Activated naive CD4-positive, alpha-beta T cell treated with Interleukin-2 at 50 U/mL for 16 hours (primary cell): ENCODE measurements around the gene L3MBTL4.

ENCODE experiments used
- DNase-seq: peaks from one replicate; pipeline ENCODE4 v3.0.0-alpha.2; 2020

The L3MBTL4 gene

DNA sequence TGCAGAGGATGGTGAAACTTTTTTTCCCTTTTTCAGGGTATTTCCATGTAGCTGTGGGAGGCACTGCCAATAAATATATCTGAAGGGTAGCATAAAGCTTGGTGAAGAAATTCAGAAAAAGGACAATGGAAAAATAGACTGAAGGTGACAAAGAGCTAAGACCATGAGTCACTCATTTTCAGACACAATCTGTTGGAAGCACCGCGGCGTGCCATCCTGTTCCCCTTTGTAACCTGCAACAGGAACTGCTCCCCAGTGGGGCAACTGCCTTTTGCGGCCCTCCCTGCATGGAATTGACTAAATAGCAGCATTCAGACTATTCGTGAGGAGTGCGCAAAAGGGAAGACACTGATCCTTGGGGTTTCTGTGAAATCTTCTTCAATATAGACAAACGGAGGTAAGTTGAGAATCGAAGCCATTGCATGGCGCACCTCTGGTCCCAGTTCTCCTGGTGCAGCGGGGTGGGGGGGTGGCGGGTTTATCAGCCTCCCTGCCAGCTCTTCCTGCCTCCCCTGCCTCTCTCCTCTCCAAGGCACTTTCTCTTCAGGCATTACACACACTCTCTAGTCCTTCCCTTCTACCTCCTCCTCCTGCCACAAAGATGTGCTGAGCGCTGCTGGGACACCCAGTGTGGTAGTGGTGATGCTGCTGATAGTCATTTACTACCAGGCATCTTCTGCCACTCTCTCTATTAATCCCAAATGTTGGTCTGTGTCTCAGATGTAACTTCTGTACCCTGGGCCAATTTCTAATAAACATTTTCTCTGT is 393.2 kb downstream of the L3MBTL4 start:
- DNase-seq, result no peak

DNA sequence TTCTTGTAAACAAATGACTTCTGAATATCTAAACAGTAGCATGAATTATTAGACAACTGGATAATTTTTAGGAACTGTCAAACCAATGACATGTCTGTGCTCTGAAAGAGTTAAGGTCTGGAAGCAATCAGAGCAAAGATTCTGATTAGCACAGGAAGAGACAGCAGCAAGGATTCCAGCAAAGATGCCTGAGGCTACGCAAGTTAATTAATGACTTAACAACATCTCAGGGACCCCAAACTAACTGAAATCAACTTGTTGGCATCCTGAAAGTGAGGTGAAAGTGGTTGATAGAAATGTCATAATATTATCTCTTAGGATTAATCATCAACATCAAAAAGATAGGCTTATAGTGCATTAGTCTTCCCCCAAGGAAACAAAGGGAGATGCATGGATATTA is 396.0 kb downstream of the L3MBTL4 start:
- DNase-seq, result no peak

DNA sequence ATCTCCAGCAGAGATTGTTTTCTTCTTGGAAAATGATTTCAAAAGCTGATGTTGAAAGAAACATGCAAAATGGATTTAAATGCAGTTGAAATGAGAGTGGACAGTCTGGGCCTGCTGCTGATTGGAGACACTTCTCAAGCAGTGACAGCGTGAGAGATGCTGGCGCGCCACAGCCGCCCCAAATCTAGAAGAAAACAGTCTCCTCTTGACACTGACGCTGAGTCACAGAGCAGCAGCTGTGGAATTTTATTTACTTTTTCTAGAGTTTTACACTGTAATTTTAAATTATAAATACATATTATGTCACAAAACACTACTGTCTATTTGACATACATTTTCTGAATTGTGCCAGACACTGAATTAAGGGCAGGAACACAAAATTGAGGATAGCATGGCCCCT is 397.5 kb downstream of the L3MBTL4 start:
- DNase-seq, result no peak

DNA sequence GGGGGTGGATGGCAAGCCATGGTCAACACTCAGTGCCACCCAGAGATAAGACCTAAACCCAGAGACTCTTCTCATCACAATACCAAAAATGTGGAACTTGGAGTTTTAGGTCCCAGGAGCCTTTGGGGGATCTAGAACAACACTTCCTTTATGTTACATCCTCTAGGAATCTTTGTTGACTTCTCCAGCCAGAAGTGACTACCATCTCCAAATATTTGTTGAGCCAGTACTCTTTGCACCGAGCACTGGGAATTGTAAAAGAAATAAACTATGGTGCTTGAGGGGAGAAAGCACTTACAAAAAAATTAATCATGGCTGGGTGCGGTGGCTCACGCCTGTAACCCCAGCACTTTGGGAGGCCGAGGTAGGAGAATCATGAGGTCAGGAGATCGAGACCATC is 399.3 kb downstream of the L3MBTL4 start:
- no peak for DNase-seq

DNA sequence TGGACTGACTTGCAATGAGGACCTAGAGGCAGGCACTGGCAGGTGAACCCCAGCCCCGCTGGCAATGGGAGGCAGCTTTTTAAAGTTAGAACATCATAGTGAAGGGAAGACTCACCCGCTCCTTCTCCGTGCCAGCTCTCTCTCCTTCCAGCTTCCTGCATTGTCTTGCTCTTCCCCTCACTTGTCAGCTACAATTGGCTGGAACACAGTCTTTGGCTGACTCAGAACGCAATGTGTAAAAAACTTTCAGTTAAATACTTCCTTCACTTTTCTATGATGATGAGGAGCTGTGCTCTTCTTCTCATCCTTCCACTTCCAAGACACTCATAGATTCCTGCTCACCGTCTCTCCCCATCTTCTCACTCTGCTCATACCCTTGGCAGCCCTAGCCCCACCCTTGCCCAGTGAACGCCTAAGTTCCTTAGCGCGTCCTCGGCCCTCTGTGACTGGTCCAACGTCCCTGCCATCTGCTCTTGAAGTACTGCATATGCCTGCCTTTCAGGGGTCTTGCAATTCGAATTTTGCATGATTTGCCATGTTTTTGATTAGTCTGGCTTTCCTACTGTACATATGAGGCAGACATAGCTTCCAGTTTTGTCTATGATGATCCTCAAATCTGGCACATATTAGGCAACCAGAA is 401.4 kb downstream of the L3MBTL4 start:
- DNase-seq, result no peak

DNA sequence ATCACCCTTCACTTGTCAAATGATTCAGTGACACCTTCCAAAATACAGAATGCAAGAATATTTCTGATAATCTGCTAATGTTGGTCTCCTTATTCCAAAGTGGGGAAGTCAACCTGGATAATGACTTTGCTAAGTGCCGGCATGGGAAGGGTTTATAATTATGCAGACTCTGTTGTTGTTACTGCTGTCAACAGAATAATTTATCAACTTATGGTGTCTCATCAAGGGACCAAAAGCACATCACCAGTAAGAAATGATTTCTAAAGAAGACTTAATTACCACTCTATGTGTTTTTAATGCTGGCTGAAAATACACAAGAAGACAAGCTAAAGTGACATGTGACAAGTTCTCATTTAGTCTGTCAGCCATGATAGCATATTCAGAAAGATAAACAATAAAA is 403.8 kb downstream of the L3MBTL4 start:
- DNase-seq, result no peak

DNA sequence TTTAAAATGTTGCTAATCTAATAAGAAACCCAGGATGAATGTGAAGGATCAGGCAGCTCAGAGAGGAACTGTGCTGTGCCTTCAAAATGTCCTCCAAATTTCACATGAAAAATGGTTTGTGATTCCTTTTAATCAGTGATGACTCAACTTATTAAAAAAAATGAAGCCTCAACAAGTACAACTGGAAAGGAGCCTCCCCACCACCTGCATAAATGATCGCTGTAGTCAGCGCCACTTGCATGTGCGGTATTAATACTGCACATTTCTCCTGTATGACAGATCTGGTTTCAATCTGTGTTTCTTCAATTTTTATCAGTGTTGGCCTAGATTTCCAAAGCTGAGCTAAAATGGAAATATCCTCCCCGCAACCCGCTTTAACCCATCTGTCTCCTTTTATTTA is 404.4 kb downstream of the L3MBTL4 start:
- DNase-seq, result no peak

DNA sequence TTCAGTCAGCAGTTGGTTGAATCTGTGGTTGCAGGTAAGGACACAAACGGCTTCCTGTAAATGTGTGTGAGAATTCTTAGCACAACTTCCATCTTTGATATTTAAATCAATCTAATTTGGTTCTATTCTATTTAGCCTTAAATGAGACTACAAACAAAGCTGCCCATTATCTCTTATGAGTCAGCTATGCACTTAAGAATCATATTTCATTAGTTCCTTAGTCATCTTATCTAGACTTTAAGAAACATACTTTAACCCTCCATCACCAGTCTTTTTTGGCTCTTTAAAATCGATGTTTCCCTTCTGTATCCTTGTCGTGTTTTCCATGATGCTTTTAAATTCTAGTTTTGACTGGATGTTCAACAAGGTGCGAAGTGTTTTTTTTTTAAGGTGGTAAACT is 405.0 kb downstream of the L3MBTL4 start:
- DNase-seq, result no peak

DNA sequence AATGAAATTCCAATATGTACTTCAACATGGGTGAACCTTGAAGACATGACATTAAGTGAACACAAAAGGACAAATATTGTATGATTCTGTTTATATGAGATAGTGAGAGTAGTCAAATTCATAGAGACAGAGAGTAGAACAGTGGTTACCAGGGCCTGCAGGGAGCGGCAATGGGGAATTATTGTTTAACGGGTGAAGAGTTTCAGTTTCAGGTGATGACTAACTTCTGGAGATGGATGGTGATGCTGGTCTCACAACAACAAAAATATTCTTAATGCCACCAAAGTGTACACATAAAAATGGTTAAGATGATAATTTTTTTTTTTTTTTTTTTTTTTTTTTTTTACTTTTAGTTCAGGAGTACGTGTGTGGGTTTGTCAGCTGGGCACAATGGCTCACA is 410.0 kb downstream of the L3MBTL4 start:
- no peak for DNase-seq

DNA sequence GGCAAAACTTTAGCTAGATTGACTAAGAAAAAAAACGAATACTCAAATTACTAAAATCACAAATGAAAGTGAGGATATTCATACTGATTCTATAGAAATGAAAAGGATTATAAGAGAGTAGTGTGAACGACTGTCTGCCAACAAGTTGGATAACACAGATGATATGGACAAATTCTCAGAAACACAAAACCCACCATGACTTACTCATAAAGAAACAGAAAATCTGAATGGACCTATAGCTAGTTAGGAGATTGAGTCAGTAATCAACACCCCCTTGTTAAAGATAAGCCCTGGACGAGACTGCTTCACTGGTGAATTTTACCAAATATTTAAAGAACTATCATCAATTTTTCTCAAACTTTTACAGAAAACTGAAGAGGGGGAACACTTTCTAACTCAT is 410.6 kb downstream of the L3MBTL4 start:
- DNase-seq, result no peak

DNA sequence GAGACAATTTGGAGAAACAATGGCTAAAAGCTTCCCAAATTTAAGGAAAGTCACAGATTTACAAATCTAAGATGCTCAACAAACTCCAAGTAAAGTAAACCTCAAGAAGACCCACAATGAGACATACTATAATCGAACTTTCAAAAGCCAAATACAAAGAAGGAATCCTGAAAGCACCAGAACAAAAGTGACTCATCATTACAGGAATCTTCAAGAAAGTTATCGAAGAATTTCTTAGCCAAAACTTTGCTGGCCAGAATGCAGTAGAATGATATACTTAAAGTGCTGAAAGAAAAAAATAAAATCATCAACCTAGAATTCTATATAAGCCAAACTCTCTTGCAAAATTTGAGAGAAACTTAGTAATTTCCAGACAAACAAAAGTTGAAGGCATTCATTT is 412.8 kb downstream of the L3MBTL4 start:
- no peak for DNase-seq

DNA sequence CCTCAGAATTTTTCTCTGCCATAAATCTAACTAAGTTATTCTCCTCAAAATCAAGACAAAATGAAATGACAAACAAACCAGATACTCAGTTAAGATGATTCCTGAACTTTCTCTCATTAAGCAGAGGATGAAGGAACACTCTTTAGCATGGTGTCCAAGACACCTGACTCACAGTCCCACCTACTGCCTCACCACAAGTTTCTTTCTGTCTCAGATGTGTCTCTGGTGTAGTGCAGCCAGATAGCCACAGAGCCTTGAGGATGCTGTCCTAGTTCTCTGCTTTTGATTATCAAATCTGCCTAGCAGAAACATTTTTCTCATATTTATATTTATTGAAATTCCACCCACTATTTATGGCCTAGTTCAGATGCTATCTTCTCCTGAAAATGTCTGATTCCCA is 415.8 kb downstream of the L3MBTL4 start:
- DNase-seq, result no peak

DNA sequence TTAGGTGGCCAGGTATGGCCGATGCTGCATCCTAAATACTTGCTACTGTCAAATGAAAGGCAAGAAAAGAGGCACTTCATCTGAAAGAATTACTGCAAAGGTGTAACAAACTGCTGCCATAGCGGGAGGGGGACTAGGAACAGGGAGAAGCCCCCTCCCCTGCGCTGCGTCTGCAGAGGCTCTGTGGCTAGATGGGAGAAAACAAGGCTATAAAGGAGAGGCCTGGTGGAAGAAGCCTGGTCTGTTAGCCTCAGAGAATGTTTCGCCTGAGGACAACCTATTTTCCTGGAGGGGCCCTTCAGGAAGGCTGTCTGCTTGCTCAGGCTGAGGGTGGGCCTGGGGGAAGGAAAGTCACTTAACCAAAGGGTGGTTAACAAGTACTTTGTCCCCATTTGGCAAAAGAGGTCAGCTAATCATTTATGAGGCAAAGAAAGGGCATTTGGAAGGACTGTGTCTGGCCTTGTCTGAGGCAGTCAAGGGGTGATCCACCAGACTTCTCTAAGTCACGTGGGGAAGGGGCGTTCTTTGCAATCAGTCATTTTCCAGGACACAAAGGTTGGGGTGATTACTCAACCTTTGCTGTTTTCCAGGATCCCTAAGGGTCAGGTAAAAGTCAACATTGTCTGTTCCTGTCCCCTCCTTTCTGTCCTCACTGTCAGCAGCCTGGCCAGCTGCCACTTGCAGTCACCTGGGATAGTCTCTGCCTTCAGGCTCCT is 416.4 kb downstream of the L3MBTL4 start:
- no peak for DNase-seq

DNA sequence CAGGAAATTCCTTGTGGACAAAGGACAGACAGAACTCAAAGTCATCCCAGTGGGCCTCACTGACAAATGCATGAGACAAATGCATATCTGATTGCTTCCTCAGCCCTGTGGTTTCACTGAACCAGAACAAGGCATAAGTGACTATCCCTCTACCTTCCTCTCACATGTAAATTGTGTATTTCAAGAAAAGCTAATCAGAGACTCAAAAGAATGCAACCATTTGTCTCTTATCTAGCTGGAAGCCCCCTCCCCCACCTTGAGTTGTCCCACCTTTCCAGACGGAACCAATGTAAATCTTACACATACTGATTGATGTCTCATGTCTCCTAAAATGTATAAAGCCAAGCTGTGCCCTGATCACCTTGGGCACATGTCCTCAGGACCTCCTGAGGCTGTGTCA is 417.4 kb downstream of the L3MBTL4 start:
- no peak for DNase-seq

DNA sequence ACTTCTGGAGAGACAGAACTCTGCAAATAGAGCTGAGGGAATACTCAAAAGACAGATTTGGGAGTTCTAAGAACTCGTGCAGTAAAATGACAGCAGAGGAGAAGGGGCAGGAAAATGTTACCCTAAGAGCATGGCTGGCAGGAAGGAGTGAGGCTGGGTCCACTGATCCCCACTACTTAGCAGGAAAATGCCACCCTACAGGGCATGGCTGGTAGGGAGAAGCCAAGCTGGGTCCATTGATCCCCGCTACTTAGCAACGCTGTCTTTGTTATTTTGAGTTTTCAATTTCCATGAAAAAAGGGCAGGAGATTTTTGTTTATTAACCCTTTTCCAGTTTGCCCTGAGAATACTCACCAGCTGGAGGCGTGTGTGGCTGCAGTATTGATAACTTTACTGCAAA is 419.1 kb downstream of the L3MBTL4 start:
- DNase-seq, result no peak

DNA sequence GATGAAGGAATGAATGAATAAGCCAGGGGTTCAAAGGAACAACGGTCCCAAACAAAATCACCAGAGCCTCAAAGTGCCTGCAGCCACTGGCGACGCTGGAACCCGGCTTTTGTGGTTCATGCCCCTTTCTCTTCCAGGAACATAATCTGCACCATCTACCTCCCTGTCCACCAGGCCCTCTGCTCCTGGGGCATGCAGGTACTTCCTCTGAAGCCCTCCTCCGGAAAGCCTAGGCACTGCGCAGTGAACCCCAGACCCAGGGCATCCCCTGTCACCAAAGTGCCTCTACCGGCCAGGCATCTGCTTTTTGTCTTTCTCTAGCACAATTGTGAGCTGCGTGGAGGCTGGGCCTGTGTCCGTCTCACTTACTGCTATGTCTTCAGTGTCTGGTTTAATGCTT is 420.8 kb downstream of the L3MBTL4 start:
- DNase-seq, result no peak

DNA sequence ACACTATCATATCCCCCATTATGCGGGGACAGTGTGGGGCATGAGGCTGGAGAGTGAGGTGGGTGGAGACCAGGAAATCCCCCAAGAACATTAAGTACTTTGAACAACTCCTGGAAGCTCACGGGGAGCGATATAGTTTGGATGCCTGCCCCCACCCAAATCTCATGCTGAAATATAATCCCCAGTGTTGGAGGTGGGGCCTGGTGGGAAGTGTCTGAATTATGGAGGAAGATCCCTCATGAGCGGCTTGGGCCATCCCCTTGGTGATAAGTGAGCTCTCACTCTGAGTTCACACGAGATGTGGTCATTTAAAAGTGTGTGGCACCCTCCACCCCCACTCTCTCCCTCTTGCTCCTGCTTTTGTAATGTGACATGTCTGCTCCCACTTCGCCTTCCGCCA is 422.3 kb downstream of the L3MBTL4 start:
- no peak for DNase-seq

DNA sequence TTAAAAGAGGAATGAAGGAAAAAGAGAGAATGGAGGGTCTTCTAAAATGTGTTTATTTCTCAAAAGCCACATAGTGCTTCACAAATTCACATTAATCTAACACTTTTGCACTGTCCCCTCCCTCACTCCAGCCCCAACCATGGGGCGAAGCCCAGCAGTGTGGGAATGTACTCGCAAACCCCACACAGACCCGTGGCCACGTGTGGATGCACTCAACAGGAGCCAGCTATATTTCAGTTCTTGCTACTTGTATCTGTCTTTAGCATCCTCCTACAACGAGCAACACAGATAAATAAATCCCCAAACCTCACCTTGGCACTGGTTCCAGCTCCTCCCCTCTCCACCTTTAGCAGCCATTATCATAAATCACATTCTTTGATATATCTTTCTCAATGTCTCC is 427.5 kb downstream of the L3MBTL4 start:
- DNase-seq, result no peak

DNA sequence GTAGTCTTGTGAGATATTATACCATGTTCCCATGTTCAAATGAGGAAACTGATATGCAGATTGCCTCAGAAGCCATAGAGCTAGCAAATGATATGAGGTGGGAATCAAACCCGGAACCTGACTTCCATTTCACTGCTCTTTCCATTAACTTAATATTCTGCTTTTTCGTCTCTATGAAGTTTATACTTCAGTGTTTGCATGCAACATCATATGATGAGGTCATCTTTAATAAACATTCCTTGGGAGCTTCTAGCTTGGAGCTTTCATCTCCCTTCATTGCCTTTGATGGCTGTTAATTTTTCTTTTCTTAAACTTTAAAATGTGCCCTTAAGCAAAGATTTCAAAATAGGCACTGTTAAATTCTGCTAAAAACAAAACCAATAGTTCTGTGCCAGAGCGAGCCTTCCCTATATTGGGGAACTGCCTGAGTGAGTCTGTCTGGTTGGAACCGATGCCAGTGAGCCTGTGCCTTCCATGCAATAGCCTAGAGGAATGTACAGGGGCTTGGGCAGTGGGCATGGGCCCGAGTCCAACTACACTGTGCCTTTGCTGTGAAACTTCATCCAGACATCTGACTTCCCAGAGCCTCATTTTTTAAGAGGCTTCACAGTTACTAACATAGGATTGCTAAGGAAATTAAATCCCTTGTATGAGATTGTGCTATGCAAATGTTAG is 428.3 kb downstream of the L3MBTL4 start:
- DNase-seq, result no peak

DNA sequence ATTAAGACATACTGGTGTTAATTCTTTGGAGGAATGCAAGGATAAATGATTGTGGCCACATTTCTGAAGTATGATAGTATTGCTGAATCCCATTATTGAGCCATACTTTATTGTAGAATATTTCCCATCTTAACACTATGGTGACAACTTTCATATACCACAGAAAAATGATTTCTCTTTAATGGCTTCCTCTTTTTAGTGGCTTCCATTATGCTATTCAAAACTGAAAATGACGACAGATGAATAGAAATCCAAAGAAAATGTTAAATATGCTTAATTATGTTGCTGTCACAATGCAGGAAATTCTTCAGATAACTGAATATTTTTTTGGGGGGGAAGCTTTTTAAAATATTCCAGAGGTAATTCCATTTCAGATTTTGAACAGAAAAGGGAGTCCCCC is 430.5 kb downstream of the L3MBTL4 start:
- DNase-seq, result no peak

DNA sequence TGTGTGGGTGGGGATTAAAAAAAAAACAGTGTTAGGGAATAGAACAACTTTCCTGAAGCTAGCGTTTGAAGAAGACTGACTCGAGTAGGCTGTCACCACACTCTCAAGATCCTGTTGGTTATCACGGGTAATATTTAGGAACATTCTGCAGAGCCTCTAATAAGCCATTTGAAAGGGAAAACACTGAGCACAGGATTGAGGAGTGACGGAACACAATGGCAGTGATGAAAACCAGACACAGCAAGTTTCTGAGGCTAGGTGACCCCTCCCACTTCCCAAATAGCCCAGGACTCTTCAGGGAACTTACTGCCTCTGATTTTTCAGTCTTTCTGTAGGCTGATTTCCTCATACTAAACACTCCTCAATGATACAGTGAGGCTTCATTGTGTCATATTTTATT is 431.2 kb downstream of the L3MBTL4 start:
- no peak for DNase-seq

DNA sequence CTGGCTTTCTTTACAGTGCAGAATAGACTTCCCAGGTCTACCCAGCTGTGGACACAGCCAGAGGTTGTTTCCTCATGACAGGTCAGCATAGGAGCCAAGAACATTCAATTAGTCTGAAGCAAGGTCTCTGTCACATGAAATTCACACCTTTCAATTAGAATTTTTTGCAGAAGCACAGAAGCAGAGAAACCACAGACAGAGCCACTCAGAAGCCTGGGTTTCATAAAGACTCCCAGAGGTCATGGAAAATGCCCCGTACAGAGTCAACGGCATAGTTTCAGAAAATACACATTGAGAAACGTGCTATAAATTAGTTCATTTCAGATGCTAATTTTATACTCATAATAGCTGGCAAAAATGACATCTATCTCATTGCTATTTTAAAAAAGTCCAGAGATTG is 432.4 kb downstream of the L3MBTL4 start:
- DNase-seq, result no peak

DNA sequence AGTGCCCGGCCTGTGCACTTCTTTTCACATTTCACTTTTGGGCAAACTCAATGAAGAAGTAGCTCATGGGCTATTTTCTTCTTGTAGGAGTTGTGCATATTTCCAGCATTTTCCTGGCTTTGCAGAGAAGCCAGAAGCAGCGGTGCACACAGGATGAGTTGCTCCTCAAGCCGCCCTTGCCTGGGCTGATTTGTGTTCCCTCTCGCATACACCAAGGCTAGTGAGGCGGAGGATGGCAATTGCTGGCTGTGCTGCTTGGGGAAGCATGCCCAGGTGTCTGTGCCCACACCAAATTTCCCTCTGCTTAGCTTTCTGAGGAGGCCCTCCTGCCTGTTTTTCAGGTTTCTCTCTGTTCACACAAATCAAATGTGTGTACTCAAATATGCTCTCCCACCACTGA is 434.0 kb downstream of the L3MBTL4 start:
- DNase-seq, result no peak

DNA sequence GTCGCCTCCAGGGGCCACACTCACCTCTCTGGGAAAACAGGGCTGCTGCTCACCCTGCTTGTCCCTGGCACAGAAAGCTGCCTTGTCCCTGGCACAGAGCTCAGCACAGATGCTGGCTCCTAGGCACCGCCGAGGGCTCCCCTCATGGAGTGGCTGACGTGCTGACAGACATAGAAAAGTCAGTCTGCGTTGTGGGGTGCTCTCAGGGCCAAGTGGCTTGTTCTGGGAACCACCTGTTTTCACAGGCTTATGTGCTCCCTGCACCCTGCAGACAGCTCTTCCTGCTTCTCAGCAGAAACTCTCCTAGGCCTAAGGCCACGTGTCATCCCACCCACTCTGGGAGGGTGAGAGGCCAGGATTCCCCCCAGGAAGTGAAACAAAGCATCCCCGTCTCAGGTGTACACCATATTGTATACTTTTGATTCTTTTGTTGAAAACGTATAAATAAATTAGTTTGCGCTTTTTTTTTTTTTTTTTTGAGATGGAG is 434.7 kb downstream of the L3MBTL4 start:
- DNase-seq, result no peak
